Activated T-cell treated with anti-CD3 and anti-CD28 coated beads, Interleukin-2, amount 50 U/mL, for 1 hour (primary cell): ENCODE measurements around the gene KDELR3.

Source experiments
- DNase-seq: peaks from one replicate; pipeline ENCODE4 v3.0.0-alpha.2; 2020

Gene KDELR3

GRCh38 chr22:38523029-38523428 is 55.1 kb downstream of the KDELR3 start:
- DNase-seq = no peak

GRCh38 chr22:38523479-38523878 is 55.6 kb downstream of the KDELR3 start:
- no peak for DNase-seq

- DNase-seq = no peak
These were observed 56.5 kb downstream of the KDELR3 start for GRCh38 chr22:38524429-38524828.

GRCh38 chr22:38531251-38531938 is 63.5 kb downstream of the KDELR3 start:
- no peak for DNase-seq
